GM19397 (cell line): ENCODE results near the gene EGFLAM.
"Not testable (repeated sequence)": the region's sequence is repeated elsewhere in the genome, so short reads cannot be mapped to it uniquely, and the experiment has no call there.

Experiments used
- ATAC-seq: cut with Tn5 transposase; IDR thresholded peaks from one replicate; pipeline ENCODE4 v1.9.1; 2021; ENCODE audit warnings: mild to moderate bottlenecking, moderate library complexity; ENCODE audit not compliant: unreplicated experiment

The EGFLAM gene

GRCh38 chr5:38323645-38324295 is 65.4 kb downstream of the EGFLAM start:
- ATAC-seq = no peak

- ATAC-seq = no peak
These were observed 70.9 kb downstream of the EGFLAM start for GRCh38 chr5:38329132-38329715.

GRCh38 chr5:38330207-38330606 is 71.8 kb downstream of the EGFLAM start:
- no peak for ATAC-seq

DNA sequence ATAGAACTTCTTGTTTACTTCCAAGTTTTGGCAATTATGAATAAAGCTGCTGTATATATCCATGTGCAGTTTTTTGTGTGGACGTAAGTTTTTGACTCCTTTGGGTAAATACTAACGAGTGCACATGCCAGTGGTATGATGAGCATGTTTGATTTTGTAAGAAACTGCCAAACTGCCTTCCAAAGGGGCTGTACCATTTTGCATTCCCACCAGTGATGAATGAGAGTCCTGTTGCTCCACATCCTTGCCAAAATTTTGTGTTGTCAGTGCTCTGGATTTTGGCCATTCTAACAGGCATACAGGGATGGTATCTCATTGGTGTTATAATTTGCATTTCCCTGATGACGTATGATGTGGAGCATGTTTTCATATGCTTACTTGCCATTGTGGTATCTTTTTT is 73.5 kb downstream of the EGFLAM start:
- no peak for ATAC-seq

GRCh38 chr5:38333181-38333580 is 74.8 kb downstream of the EGFLAM start:
- not testable (repeated sequence) for ATAC-seq

DNA sequence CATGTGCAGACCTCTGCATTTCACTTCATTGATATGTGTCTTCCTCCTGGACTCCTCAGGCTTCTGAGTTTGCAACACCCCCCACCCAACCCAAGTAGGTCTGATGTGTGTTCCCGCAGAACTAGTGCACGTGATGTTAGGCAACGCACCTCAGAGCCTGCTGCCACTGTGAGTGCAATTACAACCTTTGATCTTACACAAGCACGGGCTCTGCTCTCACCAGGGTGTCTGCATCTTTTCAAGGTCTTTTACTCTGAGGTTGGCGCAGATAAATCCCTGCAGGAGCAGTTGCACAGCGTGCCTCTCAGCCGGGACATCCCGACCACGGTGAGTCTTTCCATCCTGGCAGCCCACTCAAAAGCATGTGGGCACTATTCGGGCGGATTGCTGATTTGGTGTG is 80.1 kb downstream of the EGFLAM start:
- ATAC-seq = no peak

- ATAC-seq = no peak
These were observed 81.1 kb downstream of the EGFLAM start for GRCh38 chr5:38339446-38339845.

DNA sequence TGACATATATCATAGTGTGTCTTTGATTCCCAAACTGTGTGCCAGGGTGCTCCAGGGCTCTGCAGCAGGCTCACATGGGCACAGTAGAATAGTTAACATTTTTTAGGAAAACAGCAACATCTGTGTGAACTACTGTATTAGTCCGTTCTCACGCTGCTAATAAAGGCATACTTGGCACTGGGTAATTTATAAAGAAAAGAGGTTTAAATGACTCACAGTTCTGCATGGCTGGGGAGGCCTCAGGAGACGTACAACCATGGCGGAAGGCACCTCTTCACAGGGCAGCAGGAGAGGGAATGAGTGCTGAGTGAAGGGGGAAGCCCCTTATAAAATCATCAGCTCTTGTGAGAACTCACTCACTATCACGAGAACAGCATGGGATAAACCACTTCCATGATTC is 82.7 kb downstream of the EGFLAM start:
- ATAC-seq = no peak

- no peak for ATAC-seq
These were observed 83.3 kb downstream of the EGFLAM start for GRCh38 chr5:38341641-38342040.

DNA sequence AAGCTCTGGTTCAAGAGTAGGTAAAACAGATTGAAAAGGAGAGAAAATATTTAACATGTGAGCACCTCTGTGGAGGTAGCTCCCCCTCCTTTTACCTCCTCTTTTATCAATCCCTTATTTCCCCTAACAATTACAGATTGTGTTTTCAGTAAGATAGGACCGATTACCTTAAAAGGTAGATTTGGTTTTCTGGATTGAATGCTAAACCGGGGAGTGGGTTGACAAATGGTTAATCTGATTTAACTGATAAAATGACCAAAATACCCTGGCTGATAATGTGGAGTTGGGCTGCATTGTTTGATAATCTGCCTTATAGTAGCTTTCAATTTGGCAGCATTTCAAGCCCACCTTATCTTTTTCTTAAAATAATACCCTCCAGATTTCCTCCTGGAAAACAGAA is 83.9 kb downstream of the EGFLAM start:
- ATAC-seq = no peak

- no peak for ATAC-seq
These were observed 86.5 kb downstream of the EGFLAM start for GRCh38 chr5:38344891-38345290.

- ATAC-seq = no peak
These were observed 88.2 kb downstream of the EGFLAM start for GRCh38 chr5:38346593-38346992.

GRCh38 chr5:38347040-38347763 is 88.8 kb downstream of the EGFLAM start:
- ATAC-seq = no peak

GRCh38 chr5:38347896-38348295 is 89.5 kb downstream of the EGFLAM start:
- ATAC-seq = no peak

DNA sequence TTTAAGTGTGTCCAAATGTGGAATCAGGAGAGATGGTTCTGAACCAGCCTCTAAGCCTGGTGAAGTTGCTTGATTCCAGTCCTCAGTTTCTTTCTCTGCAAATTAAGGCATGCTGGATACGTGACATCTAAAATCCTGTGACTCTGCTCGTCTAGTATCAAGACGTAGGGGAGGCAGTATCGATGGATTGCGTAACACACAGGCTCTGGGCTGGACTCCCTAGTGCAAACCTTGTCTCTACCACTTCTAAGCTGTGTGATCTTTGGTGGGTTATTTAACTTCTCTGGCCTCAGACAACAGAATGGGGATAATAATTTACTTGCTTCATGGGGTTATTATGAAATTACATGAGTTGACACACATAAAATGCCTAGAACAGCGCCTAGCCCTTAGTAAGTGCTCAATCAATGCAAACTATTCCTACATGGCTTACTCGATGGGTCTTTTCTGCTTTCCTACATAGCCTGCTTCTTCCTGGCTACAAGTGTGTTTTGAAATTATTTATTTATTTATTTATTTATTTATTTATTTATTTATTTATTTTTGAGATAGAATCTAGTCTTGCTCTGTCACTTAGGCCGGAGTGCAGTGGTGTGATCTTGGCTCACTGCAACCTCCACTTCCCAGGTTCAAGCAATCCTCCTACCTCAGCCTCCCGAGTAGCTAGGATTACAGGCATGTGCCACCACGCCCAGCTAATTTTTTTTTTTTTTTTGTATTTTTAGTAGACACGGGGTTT is 102.1 kb downstream of the EGFLAM start:
- no peak for ATAC-seq

DNA sequence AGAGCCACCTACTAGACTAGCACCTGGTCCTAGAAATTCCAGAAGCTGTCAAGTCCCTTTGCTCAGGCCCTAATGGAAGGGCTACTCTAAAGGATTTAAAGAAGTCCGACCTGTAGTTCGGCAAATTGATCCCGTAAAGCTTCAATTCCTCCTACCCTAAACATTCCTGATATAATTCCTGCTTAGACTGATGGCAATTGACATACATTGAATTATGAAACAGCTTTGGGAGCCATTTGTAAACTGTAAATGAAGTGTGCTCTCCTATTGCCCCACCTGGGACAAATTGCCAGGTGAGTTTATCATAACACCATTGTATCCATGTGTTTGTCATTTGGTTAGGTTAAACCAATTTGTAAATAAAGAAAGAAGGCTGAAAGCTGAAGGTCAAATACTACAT is 104.4 kb downstream of the EGFLAM start:
- no peak for ATAC-seq

- ATAC-seq = no peak
These were observed 106.5 kb downstream of the EGFLAM start for GRCh38 chr5:38364825-38365224.

DNA sequence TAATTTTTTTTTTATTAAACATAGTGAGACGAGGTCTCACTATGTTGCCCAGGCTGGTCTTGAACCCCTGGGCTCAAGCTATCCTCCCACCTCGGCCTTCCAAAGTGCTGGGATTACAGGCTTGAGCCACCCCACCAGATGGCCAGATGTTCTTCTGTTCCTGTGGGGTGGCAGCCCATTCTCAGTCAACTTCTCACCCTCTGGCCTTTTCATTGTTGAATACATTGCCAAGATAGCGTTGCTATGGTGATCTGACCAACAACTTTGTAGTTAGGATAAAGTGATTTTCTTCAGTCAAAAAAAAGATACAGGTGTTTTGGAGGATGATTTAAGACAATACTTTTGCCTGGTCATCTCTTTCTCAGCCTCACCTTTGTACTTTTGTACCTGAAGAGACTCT is 109.1 kb downstream of the EGFLAM start:
- no peak for ATAC-seq

DNA sequence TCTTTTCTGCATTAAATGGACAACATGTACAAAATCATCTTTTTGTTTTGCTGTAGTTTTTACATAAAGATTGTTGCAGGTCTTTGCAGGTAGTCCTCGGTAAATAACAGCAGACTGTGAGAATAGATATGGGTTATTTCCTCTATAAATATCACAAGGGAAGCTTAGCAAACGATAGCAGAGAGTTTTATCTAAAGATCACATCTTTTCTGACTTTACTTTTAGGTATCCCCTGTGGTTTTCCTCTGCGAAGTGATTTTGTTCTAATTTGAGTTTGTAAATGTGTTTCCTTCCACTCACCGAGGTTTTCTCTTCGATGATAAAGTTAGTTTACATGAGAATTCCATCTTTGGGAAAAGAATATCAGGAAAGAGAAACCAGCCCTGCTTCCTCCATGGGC is 109.6 kb downstream of the EGFLAM start:
- no peak for ATAC-seq

DNA sequence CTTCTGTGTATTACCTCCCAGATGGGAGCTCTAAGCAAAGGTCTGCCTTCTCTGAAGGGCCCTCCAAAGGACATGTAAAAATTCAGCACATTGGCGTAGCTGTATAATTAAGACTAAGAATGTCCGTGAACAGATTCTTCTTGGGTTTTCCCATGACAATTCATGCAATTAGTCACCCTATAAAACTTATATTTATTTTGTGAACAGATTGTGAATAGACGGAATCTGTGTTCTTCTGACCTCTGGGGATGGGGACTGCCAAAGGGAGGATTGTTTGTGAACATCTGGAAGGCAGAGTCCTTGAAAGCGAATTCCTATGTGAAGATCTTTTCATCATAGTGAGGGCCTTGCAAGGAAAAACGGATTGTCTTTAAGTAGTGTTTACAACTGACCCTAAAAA is 111.3 kb downstream of the EGFLAM start:
- no peak for ATAC-seq

- ATAC-seq = no peak
These were observed 112.2 kb downstream of the EGFLAM start for GRCh38 chr5:38370358-38371100.
